Astrocyte of the cerebellum (primary cell): Measurements from ENCODE around the gene PRPF8.

Source experiments
- DNase-seq: peaks from one replicate; pipeline ENCODE4 v3.0.0-alpha.2; 2011; ENCODE audit warnings: low read depth
- H3K4me3 ChIP-seq: 2 replicates; pipeline ENCODE4 v1.5.1; 2011; ENCODE audit warnings: mild to moderate bottlenecking, low read depth, low read length, moderate library complexity
- CTCF ChIP-seq: IDR thresholded peaks from 2 replicates; pipeline ENCODE4 v1.5.1; 2012; ENCODE audit warnings: low read length, low read depth, moderate library complexity, mild to moderate bottlenecking; ENCODE audit errors: missing control alignments
- in situ Hi-C: cut with HindIII; loops from 2 replicates; pipeline ENCODE4 v1.10.0; 2017; ENCODE audit warnings: low sequenced_read_pairs

PRPF8 gene

GRCh38 chr17:1625581-1625980 lies 59.1 kb downstream of the PRPF8 start:
- TF ChIP-seq CTCF, result no peak
- no peak overlapping the region for H3K4me3 ChIP-seq
- no peak for DNase-seq
- in situ Hi-C loops, result no loop called here

- H3K4me3 ChIP-seq, result no peak overlapping the region
Measured at GRCh38 chr17:1625053-1625452, 59.6 kb downstream of the PRPF8 start.

GRCh38 chr17:1624650-1625049 lies 60.0 kb downstream of the PRPF8 start:
- H3K4me3 ChIP-seq, result no peak overlapping the region
- in situ Hi-C loops, result no loop called here
- DNase-seq, result no peak
- no peak for TF ChIP-seq CTCF

More at GRCh38 chr17:1625053-1625452, 59.6 kb downstream of the PRPF8 start:
- DNase-seq, result no peak
- TF ChIP-seq CTCF, result no peak
- in situ Hi-C loops, result no loop called here

- H3K4me3 ChIP-seq, result no peak overlapping the region
- in situ Hi-C loops, result no loop called here
- no peak for TF ChIP-seq CTCF
- no peak for DNase-seq
Measured at GRCh38 chr17:1623057-1623630, 61.5 kb downstream of the PRPF8 start.

GRCh38 chr17:1621273-1621954 lies 63.3 kb downstream of the PRPF8 start:
- in situ Hi-C loops, result no loop called here
- TF ChIP-seq CTCF, result no peak
- H3K4me3 ChIP-seq, result no peak overlapping the region
- DNase-seq, result no peak

GRCh38 chr17:1620486-1620885 lies 64.2 kb downstream of the PRPF8 start:
- no peak for TF ChIP-seq CTCF
- no peak overlapping the region for H3K4me3 ChIP-seq
- no peak for DNase-seq
- in situ Hi-C loops, result no loop called here
